ENCODE results near the gene ELOVL5.

ELOVL5 gene

GRCh38 chr6:53302678-53303360 is 45.9 kb downstream of the ELOVL5 start:
- Histone ChIP-seq H3K4me2 (ENCODE audit: low read length) (no peak overlapping the region), H3K79me2 (ENCODE audit: low read length) (peaks cover 78% of the 10 kb centered on the region), H3K9me3 (ENCODE audit: insufficient read depth, low read length) (no peaks in the 10 kb centered on the region), H3K27me3 (ENCODE audit: low read depth, low read length) (no peaks in the 10 kb centered on the region), H3K4me1 (ENCODE audit: low read length) (peaks cover 25% of the 10 kb centered on the region), H3K27ac (ENCODE audit: low read length) (no peak overlapping the region), H3K36me3 (replicated peaks; ENCODE audit: low read depth, low read length) (no peaks in the 10 kb centered on the region), H3K9ac (ENCODE audit: low read length) (no peak overlapping the region), H2AFZ (ENCODE audit: low read depth, low read length) (no peak overlapping the region), H4K20me1 (ENCODE audit: insufficient read depth, low read length) (peaks cover 72% of the 10 kb centered on the region), H3K4me3 (ENCODE audit: low read length) (no peak overlapping the region)
- no peak for TF ChIP-seq CTCF (IDR thresholded peaks at IDR 0.05; ENCODE audit: low read depth, low read length)
- TF ChIP-seq EZH2phosphoT487 (IDR thresholded peaks at IDR 0.05; ENCODE audit: low read depth), result no peak

GRCh38 chr6:53301801-53302537 is 46.8 kb downstream of the ELOVL5 start:
- no peak overlapping the region for H2AFZ ChIP-seq (ENCODE audit: low read depth, low read length)
- no peak overlapping the region for H3K4me2 ChIP-seq (ENCODE audit: low read length)
- H3K36me3 ChIP-seq (replicated peaks; ENCODE audit: low read depth, low read length), result no peaks in the 10 kb centered on the region
- H3K79me2 ChIP-seq (ENCODE audit: low read length), result peaks cover 78% of the 10 kb centered on the region
- no peaks in the 10 kb centered on the region for H3K27me3 ChIP-seq (ENCODE audit: low read depth, low read length)
- no peaks in the 10 kb centered on the region for H3K9me3 ChIP-seq (ENCODE audit: insufficient read depth, low read length)
- H3K4me1 ChIP-seq (ENCODE audit: low read length), result peaks cover 16% of the 10 kb centered on the region
- no peak for TF ChIP-seq EZH2phosphoT487 (IDR thresholded peaks at IDR 0.05; ENCODE audit: low read depth)
- TF ChIP-seq CTCF (IDR thresholded peaks at IDR 0.05; ENCODE audit: low read depth, low read length), result no peak
- H3K9ac ChIP-seq (ENCODE audit: low read length), result no peak overlapping the region
- peaks cover 72% of the 10 kb centered on the region for H4K20me1 ChIP-seq (ENCODE audit: insufficient read depth, low read length)
- no peak overlapping the region for H3K27ac ChIP-seq (ENCODE audit: low read length)
- no peak overlapping the region for H3K4me3 ChIP-seq (ENCODE audit: low read length)

- Histone ChIP-seq H3K9ac (ENCODE audit: low read length) (no peak overlapping the region), H3K4me3 (ENCODE audit: low read length) (no peak overlapping the region)
These were observed 47.8 kb downstream of the ELOVL5 start for GRCh38 chr6:53300656-53301551.

More at GRCh38 chr6:53300656-53301551, 47.8 kb downstream of the ELOVL5 start:
- TF ChIP-seq EZH2phosphoT487 (IDR thresholded peaks at IDR 0.05; ENCODE audit: low read depth) (no peak), CTCF (IDR thresholded peaks at IDR 0.05; ENCODE audit: low read depth, low read length) (no peak)
- no peak overlapping the region for H3K27ac ChIP-seq (ENCODE audit: low read length)
- H3K4me2 ChIP-seq (ENCODE audit: low read length), result no peak overlapping the region
- H3K4me1 ChIP-seq (ENCODE audit: low read length), result peaks cover 9% of the 10 kb centered on the region
- no peak overlapping the region for H2AFZ ChIP-seq (ENCODE audit: low read depth, low read length)
- H4K20me1 ChIP-seq (ENCODE audit: insufficient read depth, low read length), result peaks cover 71% of the 10 kb centered on the region
- H3K79me2 ChIP-seq (ENCODE audit: low read length), result peaks cover 76% of the 10 kb centered on the region
- H3K27me3 ChIP-seq (ENCODE audit: low read depth, low read length), result no peaks in the 10 kb centered on the region
- no peaks in the 10 kb centered on the region for H3K9me3 ChIP-seq (ENCODE audit: insufficient read depth, low read length)
- no peaks in the 10 kb centered on the region for H3K36me3 ChIP-seq (replicated peaks; ENCODE audit: low read depth, low read length)

Measured in OCI-LY3 (cell line).